Epithelial cell of esophagus (primary cell): ENCODE data around the gene CNNM3.

Source experiments
- DNase-seq: peaks from one replicate; pipeline ENCODE4 v3.0.0; 2010; ENCODE audit warnings: low read depth
- H3K4me3 ChIP-seq: 2 replicates; pipeline ENCODE4 v1.5.1; 2011; ENCODE audit warnings: mild to moderate bottlenecking, low read length, control low read depth
- CTCF ChIP-seq: IDR thresholded peaks from 2 replicates; pipeline ENCODE4 v1.5.1; 2011; ENCODE audit warnings: low read depth, mild to moderate bottlenecking, low read length, control low read depth, inconsistent platforms; ENCODE audit not compliant: insufficient read depth; ENCODE audit errors: missing control alignments

Gene CNNM3

GRCh38 chr2:96866586-96866985 lies 50.5 kb downstream of the CNNM3 start:
- H3K4me3 ChIP-seq = no peak overlapping the region
- DNase-seq = no peak
- TF ChIP-seq CTCF = no peak

DNA sequence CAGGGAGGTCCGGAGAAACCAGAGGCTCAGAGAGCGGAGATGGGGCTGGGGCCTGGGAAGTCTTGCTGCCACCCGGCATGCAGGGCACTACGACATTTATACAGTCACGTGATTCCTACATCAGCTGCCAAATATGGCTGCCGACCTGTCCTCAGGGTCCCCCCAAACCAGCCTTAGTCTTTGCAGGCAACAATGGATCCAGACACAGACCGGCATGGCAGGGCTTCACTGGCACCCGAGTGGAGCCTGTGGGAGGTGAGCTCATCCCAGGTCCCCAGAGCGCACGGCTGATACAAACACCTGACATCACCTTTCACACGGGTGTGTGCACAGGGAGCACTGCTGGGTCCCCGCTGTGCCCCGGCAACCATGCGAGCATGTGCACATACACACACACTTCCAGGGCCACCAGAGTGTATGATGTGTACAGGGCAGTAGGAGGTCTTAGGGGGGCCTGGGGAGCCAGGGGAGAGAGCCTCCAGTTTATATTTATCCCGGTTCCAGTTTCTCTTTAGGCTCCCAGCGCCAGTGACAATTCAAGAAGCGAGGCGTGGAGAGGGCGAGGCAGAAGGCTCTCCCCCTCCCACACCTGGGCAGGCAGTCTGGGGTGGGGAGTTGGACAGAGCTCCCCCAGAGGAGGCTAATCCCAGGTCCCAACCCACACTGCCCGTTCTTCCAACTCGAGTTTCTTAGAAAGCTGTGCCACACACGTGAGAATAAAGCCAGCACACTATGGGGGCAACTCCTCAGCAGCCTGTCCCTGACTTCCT lies 51.1 kb downstream of the CNNM3 start:
- no peak for DNase-seq
- H3K4me3 ChIP-seq = peak overlapping the region; percentile 76
- no peak for TF ChIP-seq CTCF

GRCh38 chr2:96867756-96868554 lies 51.9 kb downstream of the CNNM3 start:
- no peak for DNase-seq
- no peak for TF ChIP-seq CTCF
- H3K4me3 ChIP-seq = peak overlapping the region; percentile 76

GRCh38 chr2:96868555-96869280 lies 52.6 kb downstream of the CNNM3 start:
- peak; percentile 70 for DNase-seq
- H3K4me3 ChIP-seq = peak overlapping the region; percentile 76
- peak; percentile 39 for TF ChIP-seq CTCF

- peak overlapping the region; percentile 76 for H3K4me3 ChIP-seq
- peak; percentile 54 for DNase-seq
- TF ChIP-seq CTCF = no peak
These were observed 53.3 kb downstream of the CNNM3 start for GRCh38 chr2:96869281-96869821.

GRCh38 chr2:96869822-96870625 lies 54.0 kb downstream of the CNNM3 start, which contains the start of gene SEMA4C:
SEMA4C (minus strand) TSS chr2:96870080; CDS start chr2:96867886, 2,194 bp downstream.
- no peak for TF ChIP-seq CTCF
- H3K4me3 ChIP-seq = peak within 1 kb of the TSS; percentile 76
- DNase-seq = peak; percentile 51
